Measurements from ENCODE around the gene TMEM245.

TMEM245 gene

GRCh38 chr9:109122726-109123621 lies 3.2 kb upstream of the TMEM245 start:
- no peaks in the 10 kb centered on the region for H3K36me3 ChIP-seq (ENCODE audit: control insufficient read depth in 4 of 4, insufficient read depth in 4 of 4, low read length in 3 of 4)
- ChIA-PET CTCF (interaction anchor here (0.6 kb wide), 1 partner anchor 1168 kb away, joined by 3 read pairs; no protein-coding TSS in a partner anchor), POLR2A (no interaction called here)
- H3K27ac ChIP-seq (ENCODE audit: insufficient read depth in 1 of 2, low read depth in 1 of 2, low read length in 2 of 2, poor library complexity in 1 of 2, severe bottlenecking in 2 of 2): no peak overlapping the region
- peaks cover 10 to 23% (median 16%) of the 10 kb centered on the region in 4 experiments for H3K4me1 ChIP-seq (ENCODE audit: control extremely low read depth in 1 of 4, control insufficient read depth in 4 of 4, insufficient read depth in 4 of 4, low read length in 3 of 4)
- no peaks in the 10 kb centered on the region for H3K9me3 ChIP-seq (ENCODE audit: control extremely low read depth in 1 of 5, control insufficient read depth in 4 of 5, insufficient read depth in 2 of 5, low read depth in 1 of 5, low read length in 4 of 5)
- H3K4me3 ChIP-seq (ENCODE audit: control insufficient read depth in 1 of 7, extremely low read depth in 1 of 7, insufficient read depth in 4 of 7, low read depth in 2 of 7, low read length in 6 of 7): no peak overlapping the region
- H3K27me3 ChIP-seq (replicated peaks in 2 of 5; ENCODE audit: control insufficient read depth in 4 of 5, insufficient read depth in 5 of 5, low read length in 4 of 5): no peaks in the 10 kb centered on the region
- peak in 1 of 3 donors; percentile 35 for DNase-seq
- 93% methylated on average over 11 of the region's 12 CpGs for WGBS (ENCODE audit: insufficient coverage)

GRCh38 chr9:109121232-109121796 lies 1.6 kb upstream of the TMEM245 start:
- Histone ChIP-seq H3K36me3 (ENCODE audit: control insufficient read depth in 4 of 4, insufficient read depth in 4 of 4, low read length in 3 of 4) (no peaks in the 10 kb centered on the region), H3K4me1 (ENCODE audit: control extremely low read depth in 1 of 4, control insufficient read depth in 4 of 4, insufficient read depth in 4 of 4, low read length in 3 of 4) (peaks cover 11 to 28% (median 21%) of the 10 kb centered on the region in 4 experiments), H3K27ac (ENCODE audit: insufficient read depth in 1 of 2, low read depth in 1 of 2, low read length in 2 of 2, poor library complexity in 1 of 2, severe bottlenecking in 2 of 2) (no peak overlapping the region), H3K4me3 (ENCODE audit: control insufficient read depth in 1 of 7, extremely low read depth in 1 of 7, insufficient read depth in 4 of 7, low read depth in 2 of 7, low read length in 6 of 7) (no peak overlapping the region), H3K27me3 (replicated peaks in 2 of 5; ENCODE audit: control insufficient read depth in 4 of 5, insufficient read depth in 5 of 5, low read length in 4 of 5) (no peaks in the 10 kb centered on the region), H3K9me3 (ENCODE audit: control extremely low read depth in 1 of 5, control insufficient read depth in 4 of 5, insufficient read depth in 2 of 5, low read depth in 1 of 5, low read length in 4 of 5) (no peaks in the 10 kb centered on the region)
- ChIA-PET POLR2A (no interaction called here), CTCF (interaction anchor here (0.6 kb wide), 1 partner anchor 14 kb away, joined by 3 read pairs; no protein-coding TSS in a partner anchor)
- DNase-seq: no peak
- WGBS (ENCODE audit: insufficient coverage): 100% methylated on average over 8 of the region's 11 CpGs

GRCh38 chr9:109120204-109120789 lies 550 bp upstream of the TMEM245 start:
- Histone ChIP-seq H3K4me3 (ENCODE audit: control insufficient read depth in 1 of 7, extremely low read depth in 1 of 7, insufficient read depth in 4 of 7, low read depth in 2 of 7, low read length in 6 of 7) (peak overlapping the region in 3 of 7 experiments; percentile 29 to 94 (median 90)), H3K36me3 (ENCODE audit: control insufficient read depth in 4 of 4, insufficient read depth in 4 of 4, low read length in 3 of 4) (peaks cover 0 to 3% (median 0%) of the 10 kb centered on the region in 4 experiments), H3K27ac (ENCODE audit: insufficient read depth in 1 of 2, low read depth in 1 of 2, low read length in 2 of 2, poor library complexity in 1 of 2, severe bottlenecking in 2 of 2) (no peak overlapping the region), H3K4me1 (ENCODE audit: control extremely low read depth in 1 of 4, control insufficient read depth in 4 of 4, insufficient read depth in 4 of 4, low read length in 3 of 4) (peaks cover 11 to 30% (median 23%) of the 10 kb centered on the region in 4 experiments), H3K9me3 (ENCODE audit: control extremely low read depth in 1 of 5, control insufficient read depth in 4 of 5, insufficient read depth in 2 of 5, low read depth in 1 of 5, low read length in 4 of 5) (no peaks in the 10 kb centered on the region), H3K27me3 (replicated peaks in 2 of 5; ENCODE audit: control insufficient read depth in 4 of 5, insufficient read depth in 5 of 5, low read length in 4 of 5) (no peaks in the 10 kb centered on the region)
- ChIA-PET POLR2A (interaction anchor here (0.7 to 1.4 kb wide), 3 partner anchors 18 to 50 kb away, joined by 3 to 5 read pairs (median 5); no protein-coding TSS in a partner anchor), CTCF (interaction anchor here (0.6 to 1.6 kb wide), 5 partner anchors 23 to 1284 kb away, joined by 3 to 4 read pairs (median 3); no protein-coding TSS in a partner anchor)
- no peak for DNase-seq
- WGBS (ENCODE audit: insufficient coverage): 45% methylated on average over 9 of the region's 13 CpGs

GRCh38 chr9:109118808-109119438 lies 824 bp downstream of the TMEM245 start:
- ChIA-PET CTCF (interaction anchor here (0.8 to 1.6 kb wide), 6 partner anchors 8 to 31 kb away, joined by 3 to 4 read pairs (median 3); no protein-coding TSS in a partner anchor), POLR2A (interaction anchor here (0.7 to 1.4 kb wide), 2 partner anchors 17 to 21 kb away, joined by 3 to 5 read pairs; no protein-coding TSS in a partner anchor)
- 0% methylated on average over 26 of the region's 29 CpGs for WGBS (ENCODE audit: insufficient coverage)
- Histone ChIP-seq H3K4me3 (ENCODE audit: control insufficient read depth in 1 of 7, extremely low read depth in 1 of 7, insufficient read depth in 4 of 7, low read depth in 2 of 7, low read length in 6 of 7) (peak overlapping the region; percentile 77 to 95 (median 87)), H3K9me3 (ENCODE audit: control extremely low read depth in 1 of 5, control insufficient read depth in 4 of 5, insufficient read depth in 2 of 5, low read depth in 1 of 5, low read length in 4 of 5) (no peaks in the 10 kb centered on the region), H3K4me1 (ENCODE audit: control extremely low read depth in 1 of 4, control insufficient read depth in 4 of 4, insufficient read depth in 4 of 4, low read length in 3 of 4) (peaks cover 11 to 30% (median 23%) of the 10 kb centered on the region in 4 experiments), H3K27ac (ENCODE audit: insufficient read depth in 1 of 2, low read depth in 1 of 2, low read length in 2 of 2, poor library complexity in 1 of 2, severe bottlenecking in 2 of 2) (peak overlapping the region; percentile 72 to 81), H3K36me3 (ENCODE audit: control insufficient read depth in 4 of 4, insufficient read depth in 4 of 4, low read length in 3 of 4) (peaks cover 0 to 3% (median 0%) of the 10 kb centered on the region in 4 experiments), H3K27me3 (replicated peaks in 2 of 5; ENCODE audit: control insufficient read depth in 4 of 5, insufficient read depth in 5 of 5, low read length in 4 of 5) (no peaks in the 10 kb centered on the region)
- peak in 1 of 3 donors; percentile 28 for DNase-seq

GRCh38 chr9:109117856-109118807 lies 1.6 kb downstream of the TMEM245 start:
- H3K36me3 ChIP-seq (ENCODE audit: control insufficient read depth in 4 of 4, insufficient read depth in 4 of 4, low read length in 3 of 4): peaks cover 0 to 3% (median 0%) of the 10 kb centered on the region in 4 experiments
- peak overlapping the region in 1 of 2 experiments; percentile 81 for H3K27ac ChIP-seq (ENCODE audit: insufficient read depth in 1 of 2, low read depth in 1 of 2, low read length in 2 of 2, poor library complexity in 1 of 2, severe bottlenecking in 2 of 2)
- ChIA-PET POLR2A (interaction anchor here (0.7 kb wide), 1 partner anchor 16 kb away, joined by 3 read pairs; no protein-coding TSS in a partner anchor), CTCF (interaction anchor here (0.6 to 1.7 kb wide), 7 partner anchors 9 to 30 kb away, joined by 3 to 5 read pairs (median 3); no protein-coding TSS in a partner anchor)
- H3K27me3 ChIP-seq (replicated peaks in 2 of 5; ENCODE audit: control insufficient read depth in 4 of 5, insufficient read depth in 5 of 5, low read length in 4 of 5): no peaks in the 10 kb centered on the region
- WGBS (ENCODE audit: insufficient coverage): 54% methylated on average over 4 of the region's 14 CpGs
- H3K4me1 ChIP-seq (ENCODE audit: control extremely low read depth in 1 of 4, control insufficient read depth in 4 of 4, insufficient read depth in 4 of 4, low read length in 3 of 4): peaks cover 11 to 30% (median 22%) of the 10 kb centered on the region in 4 experiments
- DNase-seq: peak in 2 of 3 donors; percentile 33 to 45
- peak overlapping the region in 6 of 7 experiments; percentile 81 to 95 (median 88) for H3K4me3 ChIP-seq (ENCODE audit: control insufficient read depth in 1 of 7, extremely low read depth in 1 of 7, insufficient read depth in 4 of 7, low read depth in 2 of 7, low read length in 6 of 7)
- no peaks in the 10 kb centered on the region for H3K9me3 ChIP-seq (ENCODE audit: control extremely low read depth in 1 of 5, control insufficient read depth in 4 of 5, insufficient read depth in 2 of 5, low read depth in 1 of 5, low read length in 4 of 5)
